Panc1 (cell line): ENCODE measurements around the gene EFR3B.

ENCODE experiments used
- CTCF ChIP-seq: fragments of 450-650 bp; IDR thresholded peaks from 2 replicates; pipeline ENCODE4 v1.5.1; 2017; ENCODE audit warnings: mild to moderate bottlenecking
- POLR2AphosphoS5 ChIP-seq: IDR thresholded peaks from 2 replicates; pipeline ENCODE4 v1.6.1; 2012; ENCODE audit warnings: mild to moderate bottlenecking, low read depth, low read length, moderate library complexity
- REST ChIP-seq, 2 experiments: IDR thresholded peaks; 2 replicates each; pipeline ENCODE4 v1.6.1; 2011 to 2012; ENCODE audit warnings: low read depth in 2 of 2, control low read depth in 1 of 2, low read length in 1 of 2, mild to moderate bottlenecking in 1 of 2, moderate library complexity in 1 of 2; ENCODE audit not compliant: insufficient read depth in 1 of 2
- SIN3A ChIP-seq: IDR thresholded peaks from 2 replicates; pipeline ENCODE4 v1.6.1; 2012; ENCODE audit warnings: low read depth, mild to moderate bottlenecking, low read length, moderate library complexity, borderline replicate concordance; ENCODE audit not compliant: insufficient read depth

DNA sequence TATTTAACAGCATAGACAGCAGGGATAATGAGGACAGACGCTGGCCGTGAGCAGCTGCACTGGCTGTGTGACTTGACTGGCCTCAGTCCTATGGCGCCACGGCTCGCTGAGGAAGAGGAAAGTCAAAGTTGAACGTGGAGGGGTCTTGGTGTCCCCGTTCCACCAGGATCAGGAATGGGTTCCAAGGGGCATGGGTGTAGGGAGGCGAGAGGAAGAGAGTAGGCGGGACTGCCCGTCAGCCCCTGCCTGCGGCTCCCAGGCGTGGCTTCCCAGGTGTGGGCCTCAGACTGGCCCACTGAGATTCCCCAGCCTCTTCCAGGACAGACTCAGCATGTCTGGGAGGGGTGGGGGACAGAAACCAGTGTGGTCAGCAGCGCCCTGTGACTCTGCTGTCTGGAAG, 75.1 kb downstream of the EFR3B start:
- TF ChIP-seq CTCF (no peak), REST (IDR thresholded peaks at IDR 0.05; ENCODE audit: insufficient read depth in 1 of 2, low read depth in 2 of 2, low read length in 1 of 2) (no peak), POLR2AphosphoS5 (no peak), SIN3A (no peak)
